C4-2B (cell line): Measurements from ENCODE around the gene EMC7.

Experiments
- H3K27ac ChIP-seq: fragments of 450-650 bp; 2 replicates; pipeline ENCODE4 v1.5.1; 2017
- CTCF ChIP-seq: fragments of 450-650 bp; conservative IDR thresholded peaks from 2 replicates; pipeline ENCODE4 v1.5.1; 2017; ENCODE audit warnings: mild to moderate bottlenecking
- ZFX ChIP-seq: fragments of 450-650 bp; IDR thresholded peaks from 2 replicates; pipeline ENCODE4 v1.6.1; 2017

EMC7 gene

GRCh38 chr15:34047893-34048775 lies 53.5 kb downstream of the EMC7 start:
- no peak overlapping the region for H3K27ac ChIP-seq
- TF ChIP-seq ZFX (no peak), CTCF (no peak)

- TF ChIP-seq CTCF (no peak), ZFX (no peak)
Observed at GRCh38 chr15:34046471-34047145, 55.1 kb downstream of the EMC7 start.

GRCh38 chr15:34043813-34044212 lies 57.8 kb downstream of the EMC7 start:
- H3K27ac ChIP-seq, result no peak overlapping the region
- TF ChIP-seq CTCF, result no peak
- TF ChIP-seq ZFX, result no peak

More at GRCh38 chr15:34046471-34047145, 55.1 kb downstream of the EMC7 start:
- H3K27ac ChIP-seq, result no peak overlapping the region

- H3K27ac ChIP-seq, result no peak overlapping the region
- no peak for TF ChIP-seq ZFX
- no peak for TF ChIP-seq CTCF
Observed at GRCh38 chr15:34043391-34043790, 58.3 kb downstream of the EMC7 start.

GRCh38 chr15:34039790-34040113 lies 61.9 kb downstream of the EMC7 start:
- no peak overlapping the region; the same call in 1 of the 2 replicates for H3K27ac ChIP-seq
- no peak for TF ChIP-seq CTCF
- TF ChIP-seq ZFX, result no peak

GRCh38 chr15:34038871-34039789 lies 62.5 kb downstream of the EMC7 start, which contains the start of gene AVEN:
AVEN (minus strand) TSS chr15:34039204; CDS start chr15:34039046, 158 bp downstream.
- TF ChIP-seq CTCF, result no peak; the same call in 1 of the 2 replicates
- peak; percentile 98 for TF ChIP-seq ZFX
- peak within 1 kb of the TSS; percentile 91 for H3K27ac ChIP-seq
